Transverse colon (tissue), 4 donors: ENCODE data around the gene ABHD8. TPM values are rescaled to one million over a fixed set of nuclear protein-coding genes. Genes with fewer than 3 reads are reported as not detected.

Source experiments
- DNase-seq: peaks from one replicate; pipeline ENCODE4 v3.0.0-alpha.2; 2019
- H3K27ac ChIP-seq, 4 donors: fragments of 200-600 bp; sonication (generic); 2 replicates each; pipeline ENCODE4 v1.5.1; 2016 to 2018; ENCODE audit warnings: inconsistent platforms in 4 of 4
- H3K27me3 ChIP-seq: fragments of 200-600 bp; sonication (generic); 2 replicates; pipeline ENCODE4 v1.5.1; 2017; ENCODE audit warnings: inconsistent platforms
- H3K36me3 ChIP-seq, 4 donors: fragments of 200-600 bp; sonication (generic); 2 replicates each; pipeline ENCODE4 v1.5.1; 2017 to 2019; ENCODE audit warnings: inconsistent platforms in 4 of 4
- H3K4me1 ChIP-seq, 4 donors: fragments of 200-600 bp; sonication (generic); 2 replicates each; pipeline ENCODE4 v1.5.1; 2017 to 2020; ENCODE audit warnings: inconsistent platforms in 4 of 4
- H3K4me3 ChIP-seq, 4 donors: fragments of 200-600 bp; sonication (generic); 1 replicate in 1 of 4; 2 replicates in 3 of 4; pipeline versions ENCODE4 v1.5.1 to v1.6.1; 2017 to 2019; ENCODE audit warnings: inconsistent platforms in 4 of 4
- H3K9me3 ChIP-seq, 2 donors: fragments of 200-600 bp; sonication (generic); 2 replicates each; pipeline ENCODE4 v1.5.1; 2017 to 2019; ENCODE audit warnings: inconsistent platforms in 2 of 2
- EP300 ChIP-seq: sonication (generic); formaldehyde crosslinking; IDR thresholded peaks from one replicate; pipeline ENCODE4 v1.6.1; 2017; ENCODE audit warnings: antibody characterized with exemption, low read depth
- POLR2A ChIP-seq: fragments of 450-650 bp; IDR thresholded peaks from one replicate; pipeline ENCODE4 v1.6.1; 2016; ENCODE audit warnings: antibody characterized with exemption, mild to moderate bottlenecking, moderate library complexity
- POLR2AphosphoS5 ChIP-seq, 3 donors: sonication (generic); formaldehyde crosslinking; IDR thresholded peaks; one replicate each; pipeline ENCODE4 v1.6.1; 2016; ENCODE audit warnings: antibody characterized with exemption in 3 of 3
- WGBS, 2 donors: methylation state at CpG; one replicate each; pipeline ENCODE4 v1.1.5; 2018; ENCODE audit warnings: low coverage in 1 of 2; 5-methylcytosine and 5-hydroxymethylcytosine counted together
- in situ Hi-C, 4 donors: fragments of 200-750 bp; cut with MboI; loops; one replicate each; pipeline versions ENCODE4 v1.15.0 to v1.15.1; 2017; ENCODE audit warnings: low sequenced_read_pairs in 3 of 4, low pct_ligation_motif_present in 1 of 4, low pct_unique_long_range_greater_than_20kb in 1 of 4
- intact Hi-C: fragments of 100-400 bp; cut with DNase I; formaldehyde crosslinking; loops from one replicate; pipeline ENCODE4 v1.15.1; 2023; ENCODE audit warnings: low total_unique reads
- total RNA-seq, 4 donors: library from RNA; depleted of rRNA; stranded (reverse); fragments of >200 nt; gene quantifications; one replicate each; pipeline ENCODE4 v1.1.0, GENCODE V29; 2016
- TF ChIP-seq, protein P1 (sequence below), 5 experiments: fragments of 200-600 bp in 3 of 5; fragments of 450-650 bp in 2 of 5; sonication (generic) in 3 of 5; IDR thresholded peaks; 1 replicate in 2 of 5; 2 replicates in 3 of 5; pipeline ENCODE4 v1.5.1; 2016 to 2017; ENCODE audit warnings: antibody characterized with exemption in 5 of 5, inconsistent platforms in 3 of 5, mild to moderate bottlenecking in 2 of 5, moderate library complexity in 1 of 5

ABHD8 gene
- total RNA-seq, 4 donors from 2014 or later: 6.0 to 14.1 (median 9.1) TPM

DNA sequence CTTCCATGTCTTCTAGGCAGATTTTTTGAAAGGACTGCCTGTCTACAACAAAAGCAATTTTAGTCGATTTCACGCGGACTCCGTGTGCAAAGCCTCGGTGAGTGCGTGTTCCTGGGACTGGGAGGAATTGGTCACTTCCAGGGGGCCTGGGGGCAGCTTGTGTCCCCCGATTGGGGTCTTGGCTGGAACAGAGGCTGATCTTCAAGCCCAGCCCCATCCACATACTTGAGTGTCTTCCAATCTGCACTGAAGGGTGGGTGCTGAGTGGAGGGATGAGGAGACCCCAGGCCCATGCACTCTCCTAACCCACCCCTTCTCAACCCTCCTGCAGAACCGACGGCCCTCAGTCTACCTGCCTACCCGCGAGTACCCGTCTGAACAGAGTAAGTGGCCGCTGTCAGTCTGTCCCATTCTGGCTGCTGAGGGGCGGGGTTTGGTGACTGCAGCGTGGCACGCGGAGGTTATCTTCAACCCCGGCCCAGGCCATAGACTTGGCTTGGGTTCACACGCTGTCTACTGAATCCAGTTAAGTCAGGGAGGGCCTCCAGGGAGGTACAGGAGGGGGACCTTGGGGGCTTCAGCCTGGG lies 10.9 kb upstream of the ABHD8 start:
- DNase-seq: no peak
- in situ Hi-C loops (no loop called here), intact Hi-C loops (no loop called here)
- H3K4me1 ChIP-seq: peaks cover 11 to 35% (median 22%) of the 10 kb centered on the region in 4 donors
- TF ChIP-seq POLR2A (no peak), POLR2AphosphoS5 (IDR thresholded peaks at IDR 0.05) (no peak), EP300 (no peak)
- TF ChIP-seq, protein P1, sequence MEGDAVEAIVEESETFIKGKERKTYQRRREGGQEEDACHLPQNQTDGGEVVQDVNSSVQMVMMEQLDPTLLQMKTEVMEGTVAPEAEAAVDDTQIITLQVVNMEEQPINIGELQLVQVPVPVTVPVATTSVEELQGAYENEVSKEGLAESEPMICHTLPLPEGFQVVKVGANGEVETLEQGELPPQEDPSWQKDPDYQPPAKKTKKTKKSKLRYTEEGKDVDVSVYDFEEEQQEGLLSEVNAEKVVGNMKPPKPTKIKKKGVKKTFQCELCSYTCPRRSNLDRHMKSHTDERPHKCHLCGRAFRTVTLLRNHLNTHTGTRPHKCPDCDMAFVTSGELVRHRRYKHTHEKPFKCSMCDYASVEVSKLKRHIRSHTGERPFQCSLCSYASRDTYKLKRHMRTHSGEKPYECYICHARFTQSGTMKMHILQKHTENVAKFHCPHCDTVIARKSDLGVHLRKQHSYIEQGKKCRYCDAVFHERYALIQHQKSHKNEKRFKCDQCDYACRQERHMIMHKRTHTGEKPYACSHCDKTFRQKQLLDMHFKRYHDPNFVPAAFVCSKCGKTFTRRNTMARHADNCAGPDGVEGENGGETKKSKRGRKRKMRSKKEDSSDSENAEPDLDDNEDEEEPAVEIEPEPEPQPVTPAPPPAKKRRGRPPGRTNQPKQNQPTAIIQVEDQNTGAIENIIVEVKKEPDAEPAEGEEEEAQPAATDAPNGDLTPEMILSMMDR (IDR thresholded peaks at IDR 0.05): no peak
- H3K36me3 ChIP-seq: peaks cover 0 to 21% (median 10%) of the 10 kb centered on the region in 4 donors
- WGBS, 2 donors: 92% methylated on average over 18 of the region's 19 CpGs; no CpG with 5 or more reads in 1 of the 2 donors
- H3K27ac ChIP-seq: no peak overlapping the region
- no peaks in the 10 kb centered on the region for H3K9me3 ChIP-seq
- H3K4me3 ChIP-seq: no peak overlapping the region
- H3K27me3 ChIP-seq: no peaks in the 10 kb centered on the region

DNA sequence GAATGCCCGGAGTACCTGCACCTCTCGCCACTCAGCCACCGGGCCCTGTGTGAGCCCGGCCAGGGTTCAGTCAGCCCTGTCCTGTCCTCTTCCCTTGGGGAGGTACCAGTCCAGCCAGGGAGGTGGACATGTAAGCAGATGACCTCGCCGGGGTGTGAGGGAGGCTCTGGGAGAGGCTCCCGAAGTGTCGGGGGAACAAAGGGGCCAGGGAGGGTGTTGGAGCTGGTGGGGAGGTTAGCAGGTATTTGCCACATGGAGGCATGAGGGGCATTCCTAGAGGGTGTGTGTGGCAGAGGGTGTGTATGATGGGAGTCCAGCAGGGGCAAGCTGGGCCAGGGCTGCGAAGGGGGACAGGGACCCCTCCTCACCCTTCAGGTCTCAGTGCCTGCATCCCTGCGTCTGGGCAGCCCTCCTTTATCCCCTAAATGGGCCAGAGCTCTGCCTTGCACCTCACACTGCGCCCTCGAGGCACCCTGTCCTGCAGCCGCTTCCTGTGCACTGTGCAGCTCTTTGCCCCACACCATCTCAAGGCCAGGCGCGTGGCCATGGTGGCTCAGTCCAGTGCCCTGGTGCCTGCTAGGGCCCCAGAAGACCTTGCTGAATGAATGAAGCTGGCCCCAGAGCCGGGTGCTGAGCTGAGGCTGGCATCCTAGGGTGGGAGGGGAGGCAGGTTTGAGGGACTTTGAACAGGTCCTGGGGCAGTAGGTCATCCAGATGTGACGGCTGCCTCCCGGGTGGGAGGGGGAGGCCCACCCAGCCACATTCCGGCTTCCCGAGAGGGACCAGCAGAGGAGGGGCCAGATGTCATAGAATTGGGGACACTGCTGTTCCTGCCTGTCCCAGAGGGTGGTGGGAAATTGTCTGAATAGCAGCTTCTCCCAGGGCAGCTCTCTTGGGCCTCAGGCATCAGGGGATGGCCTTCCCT lies 9.2 kb upstream of the ABHD8 start:
- Histone ChIP-seq H3K9me3 (no peaks in the 10 kb centered on the region), H3K4me1 (peaks cover 11 to 40% (median 22%) of the 10 kb centered on the region in 4 donors), H3K36me3 (peaks cover 0 to 20% (median 9%) of the 10 kb centered on the region in 4 donors), H3K27ac (no peak overlapping the region), H3K27me3 (no peaks in the 10 kb centered on the region), H3K4me3 (no peak overlapping the region)
- intact Hi-C loops: no loop called here
- no peak for TF ChIP-seq POLR2A
- TF ChIP-seq, protein P1 (IDR thresholded peaks at IDR 0.05): no peak
- TF ChIP-seq POLR2AphosphoS5 (IDR thresholded peaks at IDR 0.05): no peak
- TF ChIP-seq EP300: no peak
- 84 to 90% methylated on average over 2 to 14 of the region's 20 CpGs for WGBS, 2 donors
- no peak for DNase-seq
- in situ Hi-C loops: no loop called here

DNA sequence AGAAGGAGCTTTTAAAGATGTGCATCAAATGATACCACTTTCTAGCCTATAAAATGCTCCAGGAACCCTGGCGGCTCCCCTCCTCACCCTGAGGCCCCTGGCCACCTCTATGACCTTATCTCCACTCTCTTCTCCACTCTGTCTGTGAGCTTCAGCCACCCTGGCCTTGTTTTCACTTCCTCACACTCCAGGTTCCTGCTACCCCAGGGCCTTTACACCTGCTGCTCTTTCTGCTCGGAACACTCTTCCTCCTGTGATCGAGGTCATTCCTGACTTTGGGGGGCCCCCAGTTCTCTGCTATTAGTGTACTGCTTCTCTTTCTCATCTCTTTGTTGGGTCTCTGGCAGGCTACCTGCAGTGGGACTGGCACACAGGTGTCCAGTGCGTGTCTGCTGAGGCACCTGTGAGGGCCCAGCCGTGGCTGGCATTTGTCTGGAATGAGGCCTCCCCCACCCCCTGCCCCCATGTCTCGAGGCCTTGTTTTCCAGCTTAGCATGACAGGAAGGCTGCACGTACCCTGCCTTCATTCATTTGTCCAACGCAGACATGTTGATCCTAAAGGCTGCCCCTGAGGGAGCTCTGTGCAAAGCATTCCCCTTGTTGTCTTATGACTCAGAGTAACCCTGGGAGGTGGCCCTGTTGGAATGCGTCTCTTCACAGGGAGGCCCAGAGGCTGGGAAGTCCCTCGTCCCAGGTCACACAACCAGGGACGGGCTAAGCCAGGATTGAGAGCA lies 8.4 kb upstream of the ABHD8 start:
- 69% methylated on average over 9 of the region's 11 CpGs; no CpG with 5 or more reads in 1 of the 2 donors for WGBS, 2 donors
- Histone ChIP-seq H3K36me3 (peaks cover 0 to 20% (median 9%) of the 10 kb centered on the region in 4 donors), H3K27me3 (no peaks in the 10 kb centered on the region)

More for the DNA sequence above, 8.4 kb upstream of the ABHD8 start:
- H3K4me1 ChIP-seq: peaks cover 17 to 43% (median 26%) of the 10 kb centered on the region in 4 donors
- H3K9me3 ChIP-seq: no peaks in the 10 kb centered on the region
- H3K4me3 ChIP-seq: no peak overlapping the region
- in situ Hi-C loops: no loop called here
- intact Hi-C loops: no loop called here
- DNase-seq: no peak
- TF ChIP-seq POLR2A (no peak), POLR2AphosphoS5 (IDR thresholded peaks at IDR 0.05) (no peak), EP300 (no peak)
- TF ChIP-seq, protein P1 (IDR thresholded peaks at IDR 0.05): no peak
- no peak overlapping the region for H3K27ac ChIP-seq
